Skeletal muscle satellite cell (primary cell): ENCODE results near the gene ACAD8.

ENCODE experiments used
- H3K27me3 ChIP-seq: 2 replicates; pipeline ENCODE4 v1.7.0; 2013; ENCODE audit warnings: low read length; ENCODE audit not compliant: control insufficient read depth, insufficient read depth
- H3K36me3 ChIP-seq: 2 replicates; pipeline ENCODE4 v1.7.0; 2013; ENCODE audit warnings: mild to moderate bottlenecking, control low read depth, low read length; ENCODE audit not compliant: insufficient read depth
- H3K4me1 ChIP-seq: 2 replicates; pipeline ENCODE4 v1.7.0; 2013; ENCODE audit warnings: low read length; ENCODE audit not compliant: control insufficient read depth, insufficient read depth
- H3K4me2 ChIP-seq: 2 replicates; pipeline ENCODE4 v1.7.0; 2013; ENCODE audit warnings: mild to moderate bottlenecking, low read length
- H3K4me3 ChIP-seq: 2 replicates; pipeline ENCODE4 v1.7.0; 2013; ENCODE audit warnings: low read length
- H3K9ac ChIP-seq: 2 replicates; pipeline ENCODE4 v1.7.0; 2013; ENCODE audit warnings: mild to moderate bottlenecking, low read depth, low read length, moderate library complexity
- H3K9me3 ChIP-seq: replicated peaks from 2 replicates; pipeline ENCODE4 v1.7.0; 2013; ENCODE audit warnings: mild to moderate bottlenecking, control low read depth, low read length

The ACAD8 gene

DNA sequence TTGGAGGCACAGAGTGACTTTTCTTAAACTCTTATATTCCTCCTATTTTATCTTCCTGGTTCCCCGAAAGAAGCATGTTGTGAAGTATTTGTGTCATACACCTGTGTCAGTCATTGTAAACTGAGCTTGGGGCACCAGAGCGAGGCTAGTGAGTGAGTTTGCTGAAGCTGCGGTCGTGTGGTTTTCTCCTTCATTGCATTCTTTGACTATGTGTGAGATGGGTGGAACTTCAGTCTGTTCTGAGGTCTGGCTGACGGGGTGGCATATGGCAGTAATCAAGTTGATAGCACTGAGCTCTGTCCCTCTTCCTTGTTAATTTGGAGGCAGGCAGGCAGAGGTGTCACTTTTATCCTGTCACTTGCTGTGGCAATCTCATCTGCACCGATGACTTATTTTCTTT is 24.7 kb upstream of the ACAD8 start:
- peaks cover 6% of the 10 kb centered on the region for H3K36me3 ChIP-seq
- H3K27me3 ChIP-seq: no peaks in the 10 kb centered on the region
- no peaks in the 10 kb centered on the region for H3K9me3 ChIP-seq
- no peak overlapping the region for H3K9ac ChIP-seq
- peaks cover 13% of the 10 kb centered on the region for H3K4me1 ChIP-seq
- no peak overlapping the region for H3K4me3 ChIP-seq
- no peak overlapping the region for H3K4me2 ChIP-seq

DNA sequence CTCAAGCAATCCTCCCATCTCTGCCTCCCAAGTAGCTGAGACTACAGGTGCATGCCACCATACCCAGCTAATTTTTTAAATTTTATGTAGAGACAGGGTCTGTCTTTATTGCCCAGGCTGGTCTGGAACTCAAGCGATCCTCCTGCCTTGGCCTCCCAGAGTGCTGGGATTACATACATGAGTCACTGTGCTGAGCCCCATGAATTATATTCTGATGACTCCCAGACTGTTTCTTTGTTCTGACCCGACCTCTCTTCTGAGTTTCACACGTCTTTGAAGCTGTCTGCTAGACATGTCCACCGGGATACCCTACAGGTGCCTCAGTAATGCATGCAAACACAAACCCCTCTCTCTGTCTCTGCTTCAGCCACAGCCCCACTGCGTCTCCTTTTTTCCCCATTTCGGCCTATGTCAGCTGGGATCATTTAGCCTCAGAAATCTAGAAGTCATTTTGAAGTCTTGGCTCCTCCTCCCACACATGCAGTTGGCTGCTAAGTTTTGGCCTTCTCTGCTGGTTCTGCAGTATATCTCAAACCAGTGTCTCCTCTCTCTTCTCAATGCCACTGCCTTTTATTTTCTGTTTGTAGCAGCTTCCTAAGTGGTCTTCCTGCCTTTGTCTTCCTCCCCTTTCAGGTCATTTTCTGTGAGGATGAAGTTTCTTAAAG is 24.1 kb upstream of the ACAD8 start:
- Histone ChIP-seq H3K4me3 (no peak overlapping the region), H3K9ac (no peak overlapping the region), H3K27me3 (no peaks in the 10 kb centered on the region), H3K9me3 (no peaks in the 10 kb centered on the region), H3K4me2 (no peak overlapping the region), H3K4me1 (peaks cover 13% of the 10 kb centered on the region), H3K36me3 (peaks cover 6% of the 10 kb centered on the region)

DNA sequence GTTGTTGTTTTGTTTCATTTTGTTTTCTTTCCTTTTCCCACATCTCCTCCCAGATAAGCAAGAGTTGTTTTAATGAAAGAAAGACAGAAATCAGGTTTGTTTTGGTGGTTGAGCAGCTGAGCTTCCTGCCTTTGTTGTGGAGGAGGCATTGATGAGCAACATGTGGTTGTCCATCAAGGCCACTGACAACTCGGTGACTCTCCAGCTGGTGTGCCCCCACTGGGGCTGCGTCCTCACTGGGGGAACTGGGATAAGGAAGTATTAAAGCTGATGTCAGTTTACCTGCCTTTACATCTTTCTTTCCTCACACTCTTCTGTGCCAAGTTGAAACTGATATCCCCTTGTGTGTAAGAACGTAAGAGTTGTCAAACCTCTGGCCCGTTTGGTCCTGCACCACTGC is 23.0 kb upstream of the ACAD8 start:
- no peak overlapping the region for H3K9ac ChIP-seq
- peaks cover 13% of the 10 kb centered on the region for H3K4me1 ChIP-seq
- no peak overlapping the region for H3K4me2 ChIP-seq
- no peaks in the 10 kb centered on the region for H3K9me3 ChIP-seq
- no peak overlapping the region for H3K4me3 ChIP-seq
- H3K36me3 ChIP-seq: peaks cover 10% of the 10 kb centered on the region
- no peaks in the 10 kb centered on the region for H3K27me3 ChIP-seq

DNA sequence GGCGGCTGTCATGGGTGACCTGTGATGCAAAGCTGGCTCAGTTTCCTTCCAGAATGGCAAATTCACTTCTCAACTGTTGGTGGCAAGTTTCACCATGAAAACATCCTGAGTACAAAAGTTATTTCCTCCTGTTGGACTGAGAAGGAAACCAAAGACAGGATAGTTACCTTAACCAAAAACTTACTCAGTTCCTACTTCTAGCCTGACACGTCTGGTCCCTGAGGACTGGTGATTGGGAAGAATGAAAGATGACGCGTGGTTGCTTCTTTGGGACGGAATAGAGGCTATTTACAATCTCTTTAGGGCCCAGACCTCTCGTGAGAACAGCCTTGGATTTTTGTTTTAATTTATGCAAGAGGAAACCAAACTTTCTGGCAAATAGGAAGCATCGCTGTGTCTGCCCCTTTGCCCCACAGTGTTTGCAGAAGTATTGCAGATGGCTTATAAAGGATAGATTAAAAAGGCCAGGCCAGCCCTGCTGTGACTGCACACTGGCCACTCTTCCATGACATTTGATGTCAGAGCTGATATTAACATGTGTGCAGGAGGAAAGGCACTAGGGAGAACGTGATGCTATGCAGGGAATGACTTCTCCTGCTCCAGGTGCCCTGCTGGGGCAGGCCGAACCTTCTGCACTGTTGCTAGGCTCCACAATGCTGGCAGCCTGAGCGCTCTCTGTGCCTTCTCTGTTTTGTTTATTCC is 21.3 kb upstream of the ACAD8 start:
- no peak overlapping the region for H3K4me3 ChIP-seq

DNA sequence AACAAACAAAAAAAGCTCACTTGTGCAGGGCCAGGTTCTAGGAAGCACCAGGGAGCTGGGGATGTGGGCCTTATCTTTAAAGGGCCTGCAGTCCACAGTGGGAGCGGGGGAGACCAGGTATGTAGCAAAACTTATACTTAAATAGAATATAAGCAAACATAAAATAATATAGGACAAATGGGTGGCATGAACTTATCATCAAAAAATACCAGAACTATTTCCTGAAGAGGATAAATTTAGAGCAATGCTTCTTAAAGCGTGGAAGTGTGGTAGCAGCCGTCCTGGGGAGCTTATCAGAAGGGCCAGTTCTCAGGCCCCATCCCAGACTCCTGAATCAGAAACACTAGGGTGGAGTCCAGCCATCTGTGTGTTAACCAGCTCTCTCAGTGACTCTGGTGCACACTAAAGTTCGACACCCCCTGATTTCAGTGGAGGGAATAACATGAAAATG is 19.6 kb upstream of the ACAD8 start:
- Histone ChIP-seq H3K9me3 (no peaks in the 10 kb centered on the region), H3K4me1 (no peaks in the 10 kb centered on the region), H3K36me3 (peaks cover 10% of the 10 kb centered on the region), H3K4me2 (no peak overlapping the region), H3K4me3 (no peak overlapping the region), H3K27me3 (no peaks in the 10 kb centered on the region), H3K9ac (no peak overlapping the region)

More for the DNA sequence above, 21.3 kb upstream of the ACAD8 start:
- Histone ChIP-seq H3K27me3 (no peaks in the 10 kb centered on the region), H3K36me3 (peaks cover 10% of the 10 kb centered on the region), H3K9me3 (no peaks in the 10 kb centered on the region), H3K4me2 (no peak overlapping the region), H3K9ac (no peak overlapping the region), H3K4me1 (peaks cover under 1% of the 10 kb centered on the region)

DNA sequence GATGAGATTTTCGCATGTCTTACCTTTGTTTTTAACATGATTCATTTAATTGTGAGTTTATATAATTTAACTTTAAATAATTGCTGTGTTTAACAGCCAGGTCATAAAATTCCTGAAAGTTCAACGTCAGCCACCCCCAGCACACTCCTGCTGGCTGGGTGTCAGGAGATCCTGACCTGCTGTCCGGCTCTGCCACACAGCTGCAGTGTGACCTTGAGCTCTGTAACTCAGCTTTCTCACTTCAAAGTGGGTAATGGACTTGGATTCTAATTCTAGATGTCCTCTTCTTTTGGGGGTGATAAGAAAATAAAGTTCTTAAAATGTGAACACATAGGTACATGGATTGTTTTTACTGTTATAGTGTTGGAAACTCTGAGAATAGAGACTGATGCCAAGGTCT is 18.0 kb upstream of the ACAD8 start:
- Histone ChIP-seq H3K4me3 (no peak overlapping the region), H3K36me3 (peaks cover 17% of the 10 kb centered on the region), H3K9ac (no peak overlapping the region), H3K9me3 (no peaks in the 10 kb centered on the region), H3K4me1 (no peaks in the 10 kb centered on the region), H3K4me2 (no peak overlapping the region), H3K27me3 (no peaks in the 10 kb centered on the region)

DNA sequence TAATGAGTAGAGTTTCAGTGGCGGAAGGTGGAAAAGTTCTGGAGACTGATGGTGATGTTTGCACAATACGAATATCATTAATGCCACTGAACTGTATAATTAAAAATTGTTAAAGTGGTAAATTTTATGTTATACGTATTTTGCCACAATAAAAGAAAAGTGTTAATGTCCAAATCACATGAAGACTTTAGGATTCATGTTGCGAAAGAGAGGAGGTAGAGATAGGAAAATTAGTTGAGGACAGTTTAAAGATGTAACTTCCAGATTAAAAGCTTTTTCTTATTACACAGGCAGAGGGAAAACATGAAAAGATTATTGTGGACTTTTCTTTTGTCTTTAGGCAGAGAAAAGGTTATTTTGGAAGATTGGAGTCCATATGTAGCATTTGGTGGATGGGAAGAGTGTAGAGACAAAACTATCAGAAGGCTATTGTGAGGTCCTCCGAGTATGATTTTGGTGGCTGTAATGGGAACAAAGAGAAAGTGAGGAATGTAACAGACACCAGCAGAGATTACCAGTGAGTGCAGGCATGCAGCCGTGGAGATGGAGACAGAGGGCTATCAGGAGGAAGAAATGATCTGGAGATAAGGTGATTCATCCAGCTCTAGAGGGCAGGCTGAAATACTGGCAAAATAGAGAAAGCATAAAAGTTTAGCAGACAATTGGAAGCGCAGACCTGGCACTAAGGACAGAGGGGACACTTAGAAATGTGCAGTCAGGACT is 16.4 kb upstream of the ACAD8 start:
- Histone ChIP-seq H3K27me3 (no peaks in the 10 kb centered on the region), H3K4me2 (no peak overlapping the region), H3K9ac (no peak overlapping the region), H3K36me3 (peaks cover 15% of the 10 kb centered on the region), H3K4me1 (no peaks in the 10 kb centered on the region), H3K4me3 (no peak overlapping the region), H3K9me3 (no peaks in the 10 kb centered on the region)

DNA sequence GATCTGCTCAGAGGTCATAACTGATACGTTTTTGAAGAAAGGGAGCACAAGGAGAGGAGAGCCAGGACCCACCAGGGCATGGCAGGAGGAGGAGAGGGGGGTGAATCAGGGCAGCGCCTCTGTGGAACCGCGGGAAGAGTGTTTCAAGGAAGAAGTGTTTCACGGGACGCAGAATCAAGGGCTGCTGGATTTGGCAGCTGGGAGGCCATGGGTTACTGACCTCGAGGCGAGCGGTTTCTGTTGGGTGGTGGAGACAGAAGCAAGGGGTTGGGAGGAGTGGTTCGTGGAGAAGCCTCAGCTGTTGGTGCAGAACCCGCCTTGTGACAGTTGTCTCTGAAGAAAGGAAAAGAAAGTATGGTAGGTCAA is 15.8 kb upstream of the ACAD8 start:
- H3K36me3 ChIP-seq: peaks cover 19% of the 10 kb centered on the region
- no peaks in the 10 kb centered on the region for H3K9me3 ChIP-seq
- no peak overlapping the region for H3K4me2 ChIP-seq
- H3K9ac ChIP-seq: no peak overlapping the region
- no peak overlapping the region for H3K4me3 ChIP-seq
- no peaks in the 10 kb centered on the region for H3K27me3 ChIP-seq
- no peaks in the 10 kb centered on the region for H3K4me1 ChIP-seq

DNA sequence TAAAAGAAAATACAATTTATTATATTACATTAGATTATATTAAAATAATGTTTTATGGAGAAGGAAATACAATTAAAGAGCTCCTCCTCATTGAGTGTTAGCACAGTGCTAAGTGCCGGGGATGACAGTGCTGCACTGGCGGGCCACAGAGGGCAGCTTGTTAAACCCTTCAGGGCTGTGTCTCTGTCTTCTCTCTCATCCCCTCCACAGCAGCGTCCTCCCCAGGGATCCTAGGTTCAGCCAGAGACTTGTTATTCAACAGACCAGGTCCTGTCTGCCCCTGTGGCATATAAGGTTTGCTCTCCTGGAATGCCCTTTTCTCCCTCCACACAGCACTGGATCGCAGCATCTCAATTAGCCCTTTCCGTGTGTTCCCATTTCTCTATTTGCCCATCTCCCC is 14.4 kb upstream of the ACAD8 start:
- Histone ChIP-seq H3K9me3 (no peaks in the 10 kb centered on the region), H3K9ac (no peak overlapping the region), H3K4me1 (no peaks in the 10 kb centered on the region), H3K27me3 (no peaks in the 10 kb centered on the region), H3K36me3 (peaks cover 33% of the 10 kb centered on the region), H3K4me2 (no peak overlapping the region), H3K4me3 (no peak overlapping the region)

DNA sequence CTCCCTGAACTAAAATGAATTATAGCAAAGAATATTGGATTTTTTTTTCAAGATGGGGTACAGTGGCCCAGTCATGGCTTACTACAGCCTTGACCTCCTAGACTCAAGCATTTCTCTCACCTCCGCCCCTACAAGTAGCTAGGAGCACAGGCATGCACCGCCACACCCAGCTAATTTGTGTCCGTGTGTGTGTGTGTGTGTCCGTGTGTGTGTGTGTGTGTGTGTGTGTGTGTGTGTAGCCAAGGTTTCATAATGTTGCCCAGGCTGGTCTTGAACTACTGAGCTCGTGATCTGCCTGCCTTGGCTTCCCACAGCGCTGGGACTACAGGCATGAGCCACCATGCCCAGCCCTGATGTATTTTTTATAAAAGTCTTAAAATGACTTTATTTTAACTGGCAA is 12.8 kb upstream of the ACAD8 start:
- H3K9me3 ChIP-seq: no peaks in the 10 kb centered on the region
- no peaks in the 10 kb centered on the region for H3K27me3 ChIP-seq
- H3K9ac ChIP-seq: no peak overlapping the region
- H3K36me3 ChIP-seq: peaks cover 39% of the 10 kb centered on the region
- H3K4me3 ChIP-seq: no peak overlapping the region
- no peaks in the 10 kb centered on the region for H3K4me1 ChIP-seq
- no peak overlapping the region for H3K4me2 ChIP-seq

DNA sequence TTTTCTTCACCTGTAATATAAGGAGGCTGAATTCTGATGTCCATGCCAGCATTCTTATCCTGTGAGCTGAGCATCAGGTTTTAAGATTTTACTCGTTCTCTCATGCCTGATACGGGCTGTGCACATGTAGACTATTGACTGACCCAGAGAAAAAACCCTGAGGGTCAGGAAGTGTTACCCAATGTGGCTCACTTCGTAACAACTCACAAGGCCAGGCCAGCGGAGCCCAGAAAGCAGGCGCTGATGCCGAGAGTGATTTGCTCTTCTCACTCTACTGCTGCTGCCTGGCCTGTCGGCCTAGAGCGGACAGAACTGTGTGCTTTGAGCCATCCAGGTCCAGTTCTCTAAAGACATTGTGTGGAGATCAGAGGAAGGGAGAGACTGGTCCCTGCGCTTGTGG is 11.0 kb upstream of the ACAD8 start:
- peaks cover 55% of the 10 kb centered on the region for H3K36me3 ChIP-seq
- no peaks in the 10 kb centered on the region for H3K27me3 ChIP-seq
- no peak overlapping the region for H3K4me3 ChIP-seq
- no peak overlapping the region for H3K4me2 ChIP-seq
- H3K9ac ChIP-seq: no peak overlapping the region
- H3K9me3 ChIP-seq: no peaks in the 10 kb centered on the region
- no peaks in the 10 kb centered on the region for H3K4me1 ChIP-seq
